HEK293 (cell line): ENCODE results near the gene ASPHD1.

Source experiments
- CTCF ChIA-PET: fragments of 350-600 bp; formaldehyde crosslinking; extraction: SDS; loops from one replicate; lab custom pipeline; 2021; ENCODE audit warnings: antibody characterized with exemption; lab: Yijun Ruan, JAX
- POLR2A ChIA-PET: fragments of 300-600 bp; formaldehyde crosslinking; extraction: SDS; loops from one replicate; lab custom pipeline; 2020; ENCODE audit warnings: antibody characterized with exemption, inconsistent platforms; lab: Yijun Ruan, JAX
- H3K27ac ChIP-seq: fragments of 200-500 bp; sonication (Bioruptor generic); 2 replicates; pipeline ENCODE4 v1.5.1; 2014; ENCODE audit warnings: low read depth, low read length, control low read depth, inconsistent platforms; ENCODE audit errors: extremely low read depth
- H3K36me3 ChIP-seq, 2 experiments: fragments of 200-500 bp in 1 of 2; sonication (Bioruptor generic) in 1 of 2; 1 replicate in 1 of 2; 2 replicates in 1 of 2; pipeline ENCODE4 v1.5.1; 2014 to 2017; ENCODE audit warnings: inconsistent platforms in 2 of 2, low read length in 2 of 2; ENCODE audit not compliant: control insufficient read depth in 2 of 2, insufficient read depth in 1 of 2
- H3K4me1 ChIP-seq: fragments of 200-500 bp; sonication (Bioruptor generic); 2 replicates; pipeline ENCODE4 v1.5.1; 2014; ENCODE audit warnings: mild to moderate bottlenecking, low read length, inconsistent platforms; ENCODE audit not compliant: control insufficient read depth, insufficient read depth
- H3K4me3 ChIP-seq: 2 replicates; pipeline ENCODE4 v1.5.1; 2011; ENCODE audit warnings: low read depth, mild to moderate bottlenecking, control low read depth, low read length, moderate library complexity
- H3K9me3 ChIP-seq: fragments of 200-500 bp; sonication (Bioruptor generic); 2 replicates; pipeline ENCODE4 v1.5.1; 2014; ENCODE audit warnings: low read depth, low read length, inconsistent platforms; ENCODE audit not compliant: control insufficient read depth, insufficient read depth
- BCL11B ChIP-seq: fragments of 450-650 bp; formaldehyde crosslinking; IDR thresholded peaks from 2 replicates; pipeline ENCODE4 v1.5.1; 2016; ENCODE audit warnings: low read depth, missing biosample characterization, missing genetic modification characterization
- KLF7 ChIP-seq: fragments of 450-650 bp; formaldehyde crosslinking; IDR thresholded peaks from 2 replicates; pipeline ENCODE4 v1.5.1; 2016; ENCODE audit warnings: missing biosample characterization, missing genetic modification characterization, borderline replicate concordance
- OSR2 ChIP-seq: fragments of 450-650 bp; formaldehyde crosslinking; IDR thresholded peaks from 2 replicates; pipeline ENCODE4 v1.5.1; 2016; ENCODE audit warnings: missing biosample characterization, missing genetic modification characterization
- PRDM1 ChIP-seq: fragments of 450-650 bp; formaldehyde crosslinking; IDR thresholded peaks from 2 replicates; pipeline ENCODE4; 2016; ENCODE audit warnings: missing biosample characterization, missing genetic modification characterization
- SCRT1 ChIP-seq: fragments of 450-650 bp; formaldehyde crosslinking; IDR thresholded peaks from 2 replicates; pipeline ENCODE4 v1.5.1; 2016; ENCODE audit warnings: missing biosample characterization, missing genetic modification characterization, borderline replicate concordance
- SETDB1 ChIP-seq: IDR thresholded peaks from one replicate; pipeline ENCODE4 v1.6.1; 2017; ENCODE audit warnings: mild to moderate bottlenecking, low read length, moderate library complexity, mixed read lengths; ENCODE audit not compliant: insufficient read length
- SP2 ChIP-seq: fragments of 450-650 bp; formaldehyde crosslinking; IDR thresholded peaks from 2 replicates; pipeline ENCODE4 v1.5.1; 2016; ENCODE audit warnings: missing biosample characterization, missing genetic modification characterization
- SP7 ChIP-seq: fragments of 450-650 bp; formaldehyde crosslinking; IDR thresholded peaks from 2 replicates; pipeline ENCODE4 v1.5.1; 2016; ENCODE audit warnings: missing biosample characterization, missing genetic modification characterization
- ZBTB8A ChIP-seq: fragments of 450-650 bp; formaldehyde crosslinking; IDR thresholded peaks from 2 replicates; pipeline ENCODE4 v1.5.1; 2016; ENCODE audit warnings: missing biosample characterization, missing genetic modification characterization
- ZNF155 ChIP-seq: fragments of 450-650 bp; formaldehyde crosslinking; IDR thresholded peaks from 2 replicates; pipeline ENCODE4 v1.5.1; 2016; ENCODE audit warnings: missing biosample characterization, missing genetic modification characterization
- ZNF184 ChIP-seq: fragments of 450-650 bp; IDR thresholded peaks from 2 replicates; pipeline ENCODE4 v1.5.1; 2018; ENCODE audit warnings: missing biosample characterization, mild to moderate bottlenecking, missing genetic modification characterization
- ZNF19 ChIP-seq: fragments of 450-650 bp; formaldehyde crosslinking; IDR thresholded peaks from 2 replicates; pipeline ENCODE4; 2016; ENCODE audit warnings: missing biosample characterization, missing genetic modification characterization, low read depth
- ZNF2 ChIP-seq: fragments of 450-650 bp; formaldehyde crosslinking; IDR thresholded peaks from 2 replicates; pipeline ENCODE4 v1.5.1; 2016; ENCODE audit warnings: missing biosample characterization, missing genetic modification characterization
- ZNF274 ChIP-seq, 2 experiments: fragments of 200-500 bp in 1 of 2; fragments of 450-650 bp in 1 of 2; sonication (Bioruptor generic) in 1 of 2; formaldehyde crosslinking in 1 of 2; IDR thresholded peaks; 2 replicates each; pipeline versions ENCODE4 v1.5.1 to v1.6.1; 2014 to 2016; ENCODE audit warnings: borderline replicate concordance in 1 of 2, inconsistent platforms in 1 of 2, low read length in 1 of 2, missing biosample characterization in 1 of 2, missing genetic modification characterization in 1 of 2
- ZNF324 ChIP-seq: fragments of 450-650 bp; formaldehyde crosslinking; IDR thresholded peaks from 2 replicates; pipeline ENCODE4 v1.5.1; 2016; ENCODE audit warnings: missing biosample characterization, missing genetic modification characterization
- ZNF473 ChIP-seq: fragments of 450-650 bp; formaldehyde crosslinking; IDR thresholded peaks from 2 replicates; pipeline ENCODE4 v1.5.1; 2017; ENCODE audit warnings: missing biosample characterization, missing genetic modification characterization
- ZNF521 ChIP-seq: fragments of 450-650 bp; formaldehyde crosslinking; IDR thresholded peaks from 2 replicates; pipeline ENCODE4 v1.5.1; 2017; ENCODE audit warnings: missing biosample characterization, mild to moderate bottlenecking, missing genetic modification characterization
- ZNF530 ChIP-seq: fragments of 450-650 bp; formaldehyde crosslinking; IDR thresholded peaks from 2 replicates; pipeline ENCODE4 v1.5.1; 2016; ENCODE audit warnings: low read depth, missing biosample characterization, missing genetic modification characterization
- ZNF561 ChIP-seq: fragments of 450-650 bp; IDR thresholded peaks from 2 replicates; pipeline ENCODE4 v1.5.1; 2018; ENCODE audit warnings: missing biosample characterization, missing genetic modification characterization, borderline replicate concordance
- ZNF629 ChIP-seq: fragments of 450-650 bp; formaldehyde crosslinking; IDR thresholded peaks from 2 replicates; pipeline ENCODE4 v1.5.1; 2017; ENCODE audit warnings: missing biosample characterization, missing genetic modification characterization
- ZNF792 ChIP-seq: fragments of 450-650 bp; formaldehyde crosslinking; IDR thresholded peaks from 2 replicates; pipeline ENCODE4 v1.5.1; 2016; ENCODE audit warnings: missing biosample characterization, missing genetic modification characterization
- TF ChIP-seq, protein P1 (sequence below): fragments of 450-650 bp; formaldehyde crosslinking; IDR thresholded peaks from 2 replicates; pipeline ENCODE4 v1.5.1; 2016; ENCODE audit warnings: missing biosample characterization, missing genetic modification characterization
- TF ChIP-seq, protein P2 (sequence below): fragments of 450-650 bp; formaldehyde crosslinking; IDR thresholded peaks from 2 replicates; pipeline ENCODE4 v1.5.1; 2016; ENCODE audit warnings: missing biosample characterization, missing genetic modification characterization
- TF ChIP-seq, protein P3 (sequence below): fragments of 450-650 bp; formaldehyde crosslinking; IDR thresholded peaks from 2 replicates; pipeline ENCODE4 v1.5.1; 2016; ENCODE audit warnings: missing biosample characterization, missing genetic modification characterization, low read depth
- TF ChIP-seq, protein P4 (sequence below): fragments of 450-650 bp; formaldehyde crosslinking; IDR thresholded peaks from 2 replicates; pipeline ENCODE4 v1.5.1; 2017; ENCODE audit warnings: missing biosample characterization, mild to moderate bottlenecking, missing genetic modification characterization, moderate library complexity

The ASPHD1 gene

DNA sequence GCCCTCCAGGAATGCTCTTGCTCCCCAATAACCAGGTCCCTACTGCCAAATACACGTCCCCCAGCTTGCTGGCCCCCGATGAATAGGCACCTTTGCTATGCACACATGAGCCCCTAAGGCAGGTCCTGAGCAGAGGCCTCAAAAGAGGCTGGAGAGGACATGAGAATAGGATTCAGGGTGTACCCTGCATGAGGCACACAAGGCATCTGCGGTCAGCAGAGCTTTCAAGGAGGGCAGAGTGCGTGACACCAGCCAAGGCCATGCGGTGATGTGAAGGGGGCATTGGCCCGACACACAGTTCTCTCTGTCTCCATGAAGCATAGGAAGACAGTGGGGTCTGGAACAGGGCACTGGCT is 7.9 kb upstream of the ASPHD1 start (continued):
- TF ChIP-seq, protein P1, sequence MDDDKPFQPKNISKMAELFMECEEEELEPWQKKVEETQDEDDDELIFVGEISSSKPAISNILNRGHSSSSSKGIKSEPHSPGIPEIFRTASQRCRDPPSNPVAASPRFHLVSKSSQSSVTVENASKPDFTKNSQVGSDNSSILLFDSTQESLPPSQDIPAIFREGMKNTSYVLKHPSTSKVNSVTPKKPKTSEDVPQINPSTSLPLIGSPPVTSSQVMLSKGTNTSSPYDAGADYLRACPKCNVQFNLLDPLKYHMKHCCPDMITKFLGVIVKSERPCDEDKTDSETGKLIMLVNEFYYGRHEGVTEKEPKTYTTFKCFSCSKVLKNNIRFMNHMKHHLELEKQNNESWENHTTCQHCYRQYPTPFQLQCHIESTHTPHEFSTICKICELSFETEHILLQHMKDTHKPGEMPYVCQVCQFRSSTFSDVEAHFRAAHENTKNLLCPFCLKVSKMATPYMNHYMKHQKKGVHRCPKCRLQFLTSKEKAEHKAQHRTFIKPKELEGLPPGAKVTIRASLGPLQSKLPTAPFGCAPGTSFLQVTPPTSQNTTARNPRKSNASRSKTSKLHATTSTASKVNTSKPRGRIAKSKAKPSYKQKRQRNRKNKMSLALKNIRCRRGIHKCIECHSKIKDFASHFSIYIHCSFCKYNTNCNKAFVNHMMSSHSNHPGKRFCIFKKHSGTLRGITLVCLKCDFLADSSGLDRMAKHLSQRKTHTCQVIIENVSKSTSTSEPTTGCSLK (tag by site-specific recombination), result no peak
- no peak for TF ChIP-seq ZNF19 (tag by site-specific recombination)
- TF ChIP-seq SP2 (tag by site-specific recombination), result no peak
- TF ChIP-seq ZNF324 (tag by site-specific recombination), result no peak
- no peak for TF ChIP-seq ZBTB8A
- no peak for TF ChIP-seq OSR2 (tag by site-specific recombination)
- TF ChIP-seq ZNF473 (tag by site-specific recombination), result no peak
- TF ChIP-seq SP7 (tag by site-specific recombination), result no peak
- TF ChIP-seq ZNF530, result no peak

DNA sequence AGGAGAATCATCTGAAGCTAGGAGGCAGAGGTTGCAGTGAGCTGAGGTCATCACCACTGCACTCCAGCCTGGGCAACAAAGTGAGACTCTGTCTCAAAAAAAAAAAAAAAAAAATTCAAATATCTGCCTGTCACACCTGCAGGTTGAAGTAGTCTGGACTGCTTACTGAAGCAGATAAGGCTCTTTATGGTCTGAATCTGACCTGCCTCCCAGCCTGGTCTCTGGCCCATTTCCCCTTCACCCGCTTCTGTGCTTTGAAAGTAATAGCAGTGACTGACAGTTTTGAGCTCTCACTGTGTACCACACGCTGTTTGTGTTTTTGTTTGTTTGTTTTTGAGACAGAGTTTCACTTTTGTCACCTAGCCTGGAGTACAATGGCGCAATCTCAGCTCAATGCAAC is 6.7 kb upstream of the ASPHD1 start:
- Histone ChIP-seq H3K4me1 (no peaks in the 10 kb centered on the region), H3K27ac (no peak overlapping the region), H3K9me3 (no peaks in the 10 kb centered on the region), H3K4me3 (no peak overlapping the region), H3K36me3 (no peaks in the 10 kb centered on the region; a peak in 1 of 3 replicates)
- TF ChIP-seq ZNF184 (tag by site-specific recombination) (no peak), BCL11B (tag by site-specific recombination) (no peak), PRDM1 (0 out of 2 replicates have a peak, but pooled peaks have one; percentile 20)
- TF ChIP-seq, protein P2, sequence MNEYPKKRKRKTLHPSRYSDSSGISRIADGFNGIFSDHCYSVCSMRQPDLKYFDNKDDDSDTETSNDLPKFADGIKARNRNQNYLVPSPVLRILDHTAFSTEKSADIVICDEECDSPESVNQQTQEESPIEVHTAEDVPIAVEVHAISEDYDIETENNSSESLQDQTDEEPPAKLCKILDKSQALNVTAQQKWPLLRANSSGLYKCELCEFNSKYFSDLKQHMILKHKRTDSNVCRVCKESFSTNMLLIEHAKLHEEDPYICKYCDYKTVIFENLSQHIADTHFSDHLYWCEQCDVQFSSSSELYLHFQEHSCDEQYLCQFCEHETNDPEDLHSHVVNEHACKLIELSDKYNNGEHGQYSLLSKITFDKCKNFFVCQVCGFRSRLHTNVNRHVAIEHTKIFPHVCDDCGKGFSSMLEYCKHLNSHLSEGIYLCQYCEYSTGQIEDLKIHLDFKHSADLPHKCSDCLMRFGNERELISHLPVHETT (tag by site-specific recombination), result no peak
- ChIA-PET POLR2A (interaction anchor here (0.7 kb wide), 1 partner anchor 126 kb away, joined by 3 read pairs; no protein-coding TSS in a partner anchor), CTCF (interaction anchor here (0.6 kb wide), 1 partner anchor 14 kb away, joined by 3 read pairs; no protein-coding TSS in a partner anchor)

DNA sequence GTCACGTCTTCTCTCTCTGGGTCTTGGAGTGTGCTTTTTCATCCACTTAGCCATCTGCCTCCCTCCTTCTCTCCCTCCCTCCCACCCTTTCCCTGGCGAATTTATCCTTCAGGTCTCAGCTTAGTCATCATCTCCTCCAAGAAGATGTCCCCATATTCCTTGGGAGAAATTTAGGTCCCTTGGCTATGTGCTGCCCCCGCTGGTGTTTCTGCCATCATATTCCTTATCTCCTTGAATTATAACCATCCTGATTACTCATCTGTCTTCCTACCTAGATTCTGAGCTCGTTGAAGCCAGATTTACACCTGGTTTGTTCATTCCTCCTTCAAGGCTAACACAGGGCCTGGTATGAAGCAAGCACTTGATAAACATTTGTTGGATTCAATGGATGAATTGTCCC is 5.9 kb upstream of the ASPHD1 start:
- H3K36me3 ChIP-seq, result no peaks in the 10 kb centered on the region; a peak in 1 of 3 replicates
- POLR2A ChIA-PET, result interaction anchor here (0.7 kb wide), 2 partner anchors 75 to 99 kb away, joined by 4 to 5 read pairs; no protein-coding TSS in a partner anchor
- TF ChIP-seq ZNF2 (tag by site-specific recombination) (no peak), ZNF274 (IDR thresholded peaks at IDR 0.05; ENCODE audit: low read length) (no peak), ZNF274 (tag by site-specific recombination; IDR thresholded peaks at IDR 0.05; ENCODE audit: borderline replicate concordance) (no peak), ZNF792 (tag by site-specific recombination) (no peak), ZNF155 (tag by site-specific recombination) (no peak), KLF7 (tag by site-specific recombination) (no peak), ZNF521 (tag by site-specific recombination) (no peak), ZNF473 (tag by site-specific recombination) (no peak), ZNF629 (tag by site-specific recombination) (no peak), SETDB1 (no peak), ZNF561 (no peak), SCRT1 (tag by site-specific recombination) (no peak)
- TF ChIP-seq, protein P3, sequence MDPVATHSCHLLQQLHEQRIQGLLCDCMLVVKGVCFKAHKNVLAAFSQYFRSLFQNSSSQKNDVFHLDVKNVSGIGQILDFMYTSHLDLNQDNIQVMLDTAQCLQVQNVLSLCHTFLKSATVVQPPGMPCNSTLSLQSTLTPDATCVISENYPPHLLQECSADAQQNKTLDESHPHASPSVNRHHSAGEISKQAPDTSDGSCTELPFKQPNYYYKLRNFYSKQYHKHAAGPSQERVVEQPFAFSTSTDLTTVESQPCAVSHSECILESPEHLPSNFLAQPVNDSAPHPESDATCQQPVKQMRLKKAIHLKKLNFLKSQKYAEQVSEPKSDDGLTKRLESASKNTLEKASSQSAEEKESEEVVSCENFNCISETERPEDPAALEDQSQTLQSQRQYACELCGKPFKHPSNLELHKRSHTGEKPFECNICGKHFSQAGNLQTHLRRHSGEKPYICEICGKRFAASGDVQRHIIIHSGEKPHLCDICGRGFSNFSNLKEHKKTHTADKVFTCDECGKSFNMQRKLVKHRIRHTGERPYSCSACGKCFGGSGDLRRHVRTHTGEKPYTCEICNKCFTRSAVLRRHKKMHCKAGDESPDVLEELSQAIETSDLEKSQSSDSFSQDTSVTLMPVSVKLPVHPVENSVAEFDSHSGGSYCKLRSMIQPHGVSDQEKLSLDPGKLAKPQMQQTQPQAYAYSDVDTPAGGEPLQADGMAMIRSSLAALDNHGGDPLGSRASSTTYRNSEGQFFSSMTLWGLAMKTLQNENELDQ (tag by site-specific recombination), result no peak
- TF ChIP-seq, protein P1 (tag by site-specific recombination), result no peak
- TF ChIP-seq, protein P4, sequence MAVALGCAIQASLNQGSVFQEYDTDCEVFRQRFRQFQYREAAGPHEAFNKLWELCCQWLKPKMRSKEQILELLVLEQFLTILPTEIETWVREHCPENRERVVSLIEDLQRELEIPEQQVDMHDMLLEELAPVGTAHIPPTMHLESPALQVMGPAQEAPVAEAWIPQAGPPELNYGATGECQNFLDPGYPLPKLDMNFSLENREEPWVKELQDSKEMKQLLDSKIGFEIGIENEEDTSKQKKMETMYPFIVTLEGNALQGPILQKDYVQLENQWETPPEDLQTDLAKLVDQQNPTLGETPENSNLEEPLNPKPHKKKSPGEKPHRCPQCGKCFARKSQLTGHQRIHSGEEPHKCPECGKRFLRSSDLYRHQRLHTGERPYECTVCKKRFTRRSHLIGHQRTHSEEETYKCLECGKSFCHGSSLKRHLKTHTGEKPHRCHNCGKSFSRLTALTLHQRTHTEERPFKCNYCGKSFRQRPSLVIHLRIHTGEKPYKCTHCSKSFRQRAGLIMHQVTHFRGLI, result no peak

More for the DNA sequence above, 5.9 kb upstream of the ASPHD1 start:
- Histone ChIP-seq H3K4me3 (no peak overlapping the region), H3K27ac (no peak overlapping the region), H3K4me1 (no peaks in the 10 kb centered on the region), H3K9me3 (no peaks in the 10 kb centered on the region)
- CTCF ChIA-PET, result no interaction called here
